Measurements from ENCODE around the gene CXCR1.
A peak's percentile ranks its signal among the peaks of the same experiment; 100 is the strongest.

The CXCR1 gene

GRCh38 chr2:218186876-218187275 is 20.1 kb upstream of the CXCR1 start:
- no peak overlapping the region; the same call in 1 of the 2 replicates for H3K4me2 ChIP-seq (ENCODE audit: insufficient read depth, low read length)
- no peak overlapping the region for H3K4me3 ChIP-seq (ENCODE audit: low read depth in 1 of 2, low read length in 2 of 2)
- no peaks in the 10 kb centered on the region for H3K27me3 ChIP-seq (ENCODE audit: insufficient read depth, low read length, poor library complexity)
- H3K79me2 ChIP-seq (ENCODE audit: insufficient read depth, low read length) = no peaks in the 10 kb centered on the region
- H3K9me3 ChIP-seq (ENCODE audit: insufficient read depth, low read length, severe bottlenecking) = no peaks in the 10 kb centered on the region
- H3K9ac ChIP-seq (ENCODE audit: low read depth, low read length) = no peak overlapping the region
- DNase-seq = no peak
- no peak for TF ChIP-seq EZH2 (IDR thresholded peaks at IDR 0.05; ENCODE audit: borderline replicate concordance, low read depth, low read length, severe bottlenecking)
- TF ChIP-seq CTCF (IDR thresholded peaks at IDR 0.05; ENCODE audit: borderline replicate concordance, extremely low read depth, low read length, poor library complexity, severe bottlenecking) = no peak
- peak overlapping the region; percentile 81 for H2AFZ ChIP-seq (ENCODE audit: low read depth, low read length)
- no peaks in the 10 kb centered on the region for H3K36me3 ChIP-seq (ENCODE audit: insufficient read depth, low read length)
- peaks cover 6% of the 10 kb centered on the region for H3K4me1 ChIP-seq (ENCODE audit: insufficient read depth, low read length)
- ATAC-seq (ENCODE audit: insufficient read depth, low read depth) = no peak
- no peak overlapping the region for H3K27ac ChIP-seq (ENCODE audit: low read length)
- H4K20me1 ChIP-seq (ENCODE audit: insufficient read depth, low read length) = no peaks in the 10 kb centered on the region

DNA sequence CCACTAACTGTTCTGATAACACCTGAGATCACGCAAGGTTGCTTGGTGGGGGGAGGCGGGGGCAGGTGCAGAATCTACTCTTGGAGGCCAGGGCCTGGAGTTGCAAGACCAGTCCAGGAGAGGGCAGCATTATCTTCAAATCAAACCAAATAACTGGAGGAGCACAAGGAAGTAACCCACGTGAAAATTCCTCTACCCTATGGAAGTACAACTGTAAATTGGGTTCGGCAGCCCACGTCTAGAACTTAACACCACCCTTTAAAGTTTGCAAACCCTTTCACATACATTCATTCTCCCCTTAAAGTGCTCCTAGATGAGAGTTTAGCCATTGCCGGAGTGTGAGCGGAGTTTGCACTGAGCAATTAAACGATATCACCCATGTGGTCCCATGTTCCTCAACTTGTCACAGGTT is 19.6 kb upstream of the CXCR1 start:
- peak; percentile 75 for DNase-seq
- H3K9me3 ChIP-seq (ENCODE audit: insufficient read depth, low read length, severe bottlenecking) = no peaks in the 10 kb centered on the region
- ATAC-seq (ENCODE audit: insufficient read depth, low read depth) = peak; percentile 97
- no peaks in the 10 kb centered on the region for H3K36me3 ChIP-seq (ENCODE audit: insufficient read depth, low read length)
- no peaks in the 10 kb centered on the region for H4K20me1 ChIP-seq (ENCODE audit: insufficient read depth, low read length)
- no peaks in the 10 kb centered on the region for H3K79me2 ChIP-seq (ENCODE audit: insufficient read depth, low read length)
- H3K27me3 ChIP-seq (ENCODE audit: insufficient read depth, low read length, poor library complexity) = peaks cover 4% of the 10 kb centered on the region
- no peak overlapping the region for H3K4me3 ChIP-seq (ENCODE audit: low read depth in 1 of 2, low read length in 2 of 2)
- H2AFZ ChIP-seq (ENCODE audit: low read depth, low read length) = peak overlapping the region; percentile 81
- H3K4me2 ChIP-seq (ENCODE audit: insufficient read depth, low read length) = peak overlapping the region; percentile 41; the same call in 1 of the 2 replicates
- no peak overlapping the region for H3K27ac ChIP-seq (ENCODE audit: low read length)
- H3K4me1 ChIP-seq (ENCODE audit: insufficient read depth, low read length) = peaks cover 6% of the 10 kb centered on the region
- TF ChIP-seq EZH2 (IDR thresholded peaks at IDR 0.05; ENCODE audit: borderline replicate concordance, low read depth, low read length, severe bottlenecking) = no peak
- TF ChIP-seq CTCF (IDR thresholded peaks at IDR 0.05; ENCODE audit: borderline replicate concordance, extremely low read depth, low read length, poor library complexity, severe bottlenecking) = peak; percentile 92
- H3K9ac ChIP-seq (ENCODE audit: low read depth, low read length) = no peak overlapping the region

DNA sequence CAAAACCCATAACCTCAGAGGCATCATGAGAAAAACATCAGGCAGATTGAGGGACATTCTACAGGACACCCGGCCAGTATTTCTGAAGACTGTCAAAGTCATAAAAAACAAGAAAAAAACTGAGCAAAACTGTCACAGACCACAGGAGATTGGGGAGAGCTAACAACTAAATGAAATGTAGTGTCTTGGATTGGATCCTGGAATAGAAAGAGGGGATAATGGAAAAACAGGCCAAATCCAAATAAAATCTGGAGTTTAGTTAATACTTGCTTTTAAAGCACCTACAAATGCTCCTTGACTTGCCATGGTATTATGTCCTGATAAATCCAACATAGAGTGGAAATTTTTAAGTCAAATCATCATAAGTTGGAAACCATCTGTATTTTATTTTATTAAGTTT is 17.6 kb upstream of the CXCR1 start:
- peaks cover 6% of the 10 kb centered on the region for H3K4me1 ChIP-seq (ENCODE audit: insufficient read depth, low read length)
- no peaks in the 10 kb centered on the region for H3K36me3 ChIP-seq (ENCODE audit: insufficient read depth, low read length)
- H3K27ac ChIP-seq (ENCODE audit: low read length) = no peak overlapping the region
- no peak overlapping the region for H3K4me3 ChIP-seq (ENCODE audit: low read depth in 1 of 2, low read length in 2 of 2)
- no peak for ATAC-seq (ENCODE audit: insufficient read depth, low read depth)
- H3K9ac ChIP-seq (ENCODE audit: low read depth, low read length) = no peak overlapping the region
- H4K20me1 ChIP-seq (ENCODE audit: insufficient read depth, low read length) = no peaks in the 10 kb centered on the region
- no peaks in the 10 kb centered on the region for H3K79me2 ChIP-seq (ENCODE audit: insufficient read depth, low read length)
- no peak for DNase-seq
- H3K4me2 ChIP-seq (ENCODE audit: insufficient read depth, low read length) = no peak overlapping the region
- H3K27me3 ChIP-seq (ENCODE audit: insufficient read depth, low read length, poor library complexity) = peaks cover 9% of the 10 kb centered on the region
- TF ChIP-seq EZH2 (IDR thresholded peaks at IDR 0.05; ENCODE audit: borderline replicate concordance, low read depth, low read length, severe bottlenecking) (no peak), CTCF (IDR thresholded peaks at IDR 0.05; ENCODE audit: borderline replicate concordance, extremely low read depth, low read length, poor library complexity, severe bottlenecking) (no peak)
- no peak overlapping the region for H2AFZ ChIP-seq (ENCODE audit: low read depth, low read length)
- H3K9me3 ChIP-seq (ENCODE audit: insufficient read depth, low read length, severe bottlenecking) = no peaks in the 10 kb centered on the region

Data from DND-41 (cell line).